HG03025 (cell line): ENCODE data around the gene DCTD.

ENCODE experiments used
- ATAC-seq: cut with Tn5 transposase; IDR thresholded peaks from one replicate; pipeline ENCODE4 v1.9.1; 2021; ENCODE audit warnings: mild to moderate bottlenecking, moderate library complexity; ENCODE audit not compliant: unreplicated experiment, low FRiP score

Gene DCTD

DNA sequence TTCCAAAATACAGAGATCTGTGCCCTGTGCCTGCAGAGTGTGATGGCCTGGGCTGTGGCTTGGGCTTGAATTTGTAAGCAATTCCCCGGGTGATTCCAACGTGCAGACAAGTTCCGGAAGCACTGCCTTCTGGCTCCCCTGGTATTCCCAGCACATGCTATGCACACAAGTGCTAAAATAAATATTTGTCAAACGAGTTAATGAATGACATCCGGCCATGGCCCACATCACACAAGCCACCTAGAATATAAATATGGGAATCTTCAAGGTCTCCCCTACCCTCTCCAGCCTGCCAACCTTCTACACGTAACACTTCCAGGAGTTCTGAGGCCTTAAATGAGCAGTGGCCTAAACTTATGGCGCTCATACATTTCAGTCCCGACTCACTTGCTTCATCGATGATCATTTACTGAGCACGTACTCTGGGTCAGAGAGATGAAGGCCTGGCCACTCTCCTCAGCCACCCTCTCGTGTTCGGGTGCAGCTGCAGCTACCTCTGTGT lies 21.3 kb downstream of the DCTD start:
- ATAC-seq: no peak

DNA sequence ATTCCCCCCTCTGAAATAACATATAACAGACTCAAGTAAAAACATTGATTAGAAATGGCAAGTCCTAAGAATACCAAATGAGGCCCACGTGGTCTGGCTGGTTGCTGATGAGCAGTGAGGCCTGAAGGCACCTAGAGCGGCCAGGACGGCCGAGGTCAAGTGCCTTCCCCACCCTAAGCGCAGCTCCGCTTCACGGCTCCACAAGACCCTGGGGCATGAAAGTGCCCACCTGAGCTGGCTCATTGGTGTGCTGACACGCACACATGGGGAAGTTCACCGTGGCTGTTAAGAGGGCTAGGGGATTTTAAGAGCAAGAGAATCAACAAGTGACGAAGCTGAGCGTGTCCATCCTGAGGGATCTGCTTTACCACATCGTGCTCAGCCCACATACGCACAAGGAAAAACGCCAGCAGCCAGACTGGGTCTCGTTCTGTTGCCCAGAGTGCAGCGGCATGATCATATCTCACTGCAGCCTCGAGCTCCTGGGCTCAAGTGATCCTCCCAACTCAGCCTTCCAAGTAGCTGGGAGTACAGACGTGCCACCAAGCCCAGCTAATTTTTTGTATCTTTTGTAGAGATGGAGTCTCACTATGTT lies 22.4 kb downstream of the DCTD start:
- ATAC-seq: no peak

DNA sequence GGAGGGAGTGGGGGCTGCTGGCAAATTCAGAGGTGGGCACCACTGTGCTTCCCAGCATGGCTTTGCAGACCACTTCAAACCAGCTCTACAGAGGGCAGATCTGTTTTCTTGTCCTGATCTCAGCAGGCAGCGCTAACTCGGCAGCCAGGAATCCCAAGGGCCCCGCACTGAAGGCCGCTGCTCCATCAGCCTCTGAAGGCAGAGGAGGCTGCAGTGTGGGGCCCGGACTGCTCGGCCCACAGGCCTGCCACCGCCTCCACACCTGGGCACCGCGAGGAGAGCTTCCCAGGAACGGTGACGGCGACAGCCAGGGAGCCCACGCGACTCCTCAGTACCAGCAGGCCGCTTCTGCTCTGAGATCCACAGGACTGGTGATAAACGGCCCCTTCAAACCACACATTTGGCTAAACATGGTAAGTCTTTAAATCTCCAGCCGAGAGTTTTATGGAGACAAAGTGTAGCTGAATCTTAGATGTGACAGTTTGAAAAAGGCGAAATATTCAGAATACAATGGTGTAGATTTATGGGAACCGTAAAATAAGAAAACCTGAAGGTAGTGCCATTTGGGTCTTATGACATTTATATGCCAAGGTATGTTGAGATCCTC lies 23.6 kb downstream of the DCTD start:
- no peak for ATAC-seq

DNA sequence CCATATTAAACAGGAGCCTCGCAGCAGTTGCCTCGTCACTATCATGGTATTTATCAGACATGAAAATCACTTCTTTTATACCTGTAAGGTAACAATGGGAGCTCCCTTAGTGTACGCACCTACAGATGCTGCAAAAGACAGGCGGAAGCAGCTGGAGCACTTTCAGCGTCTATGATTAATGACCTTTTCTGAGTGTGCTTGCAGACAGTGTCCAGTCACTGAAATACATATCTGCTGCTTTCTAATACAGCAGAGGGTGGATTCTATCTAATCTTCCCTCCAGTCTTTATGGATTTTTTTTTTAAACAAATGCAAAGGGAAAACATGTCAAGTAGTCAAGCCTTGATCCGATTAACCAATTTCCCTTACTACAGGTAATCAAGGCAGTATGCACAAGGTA lies 24.1 kb downstream of the DCTD start:
- ATAC-seq: no peak

DNA sequence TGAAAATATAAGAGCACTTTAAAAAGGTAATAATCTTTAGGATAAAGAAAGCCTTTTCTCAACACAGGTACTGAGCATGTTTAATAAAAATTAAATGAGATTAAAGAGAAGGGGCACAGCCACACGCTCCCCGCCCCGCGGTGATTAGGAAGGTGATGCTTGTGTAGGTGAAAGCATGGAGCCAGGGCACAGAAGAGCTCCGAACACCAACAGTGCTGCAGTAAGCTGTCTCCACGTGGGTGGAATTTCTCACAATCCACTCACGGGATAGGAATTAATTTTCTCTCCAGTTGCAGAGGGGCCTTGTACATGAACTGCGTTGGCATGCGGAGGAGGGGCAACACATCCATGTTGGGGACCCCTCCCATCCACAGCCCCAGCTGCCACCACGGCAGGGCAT lies 27.0 kb downstream of the DCTD start:
- ATAC-seq: no peak

DNA sequence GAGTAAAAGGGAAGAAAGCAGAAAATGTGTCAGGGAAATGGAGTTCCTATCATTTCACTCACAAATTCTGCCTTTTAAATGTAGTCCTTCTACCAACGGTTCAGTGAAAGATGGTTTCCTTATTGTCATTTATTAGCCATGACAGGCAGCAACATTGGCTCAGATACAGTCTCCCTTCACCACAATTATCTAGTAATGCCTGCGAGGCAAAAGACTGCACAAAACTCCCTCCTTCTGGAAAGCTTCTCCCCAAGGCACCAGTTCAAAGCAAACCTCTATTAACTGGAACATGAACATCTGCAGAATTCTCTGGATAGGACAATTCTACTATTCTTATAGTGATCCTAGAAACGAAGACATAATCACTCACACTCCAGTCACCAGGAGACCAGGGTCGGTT lies 28.3 kb downstream of the DCTD start:
- ATAC-seq: no peak

DNA sequence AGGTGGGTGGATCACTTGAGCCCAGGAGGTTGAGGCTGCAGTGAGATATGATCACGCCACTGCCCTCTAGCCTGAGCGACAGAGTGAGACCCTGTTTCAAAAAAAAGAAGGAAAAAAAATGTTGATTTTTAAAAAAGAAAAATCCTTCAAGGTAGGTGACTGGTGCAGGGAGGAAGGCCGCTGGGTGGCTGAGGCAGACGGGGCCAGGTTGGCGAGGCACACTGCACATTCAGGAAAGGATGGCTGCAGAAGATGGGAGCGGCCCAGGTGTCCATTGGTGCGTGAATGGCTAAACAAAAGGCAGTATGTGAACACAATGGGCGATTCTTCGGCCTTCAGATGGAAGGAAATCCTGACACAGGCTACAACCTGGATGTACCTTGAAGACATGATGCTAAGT lies 30.4 kb downstream of the DCTD start:
- ATAC-seq: no peak

DNA sequence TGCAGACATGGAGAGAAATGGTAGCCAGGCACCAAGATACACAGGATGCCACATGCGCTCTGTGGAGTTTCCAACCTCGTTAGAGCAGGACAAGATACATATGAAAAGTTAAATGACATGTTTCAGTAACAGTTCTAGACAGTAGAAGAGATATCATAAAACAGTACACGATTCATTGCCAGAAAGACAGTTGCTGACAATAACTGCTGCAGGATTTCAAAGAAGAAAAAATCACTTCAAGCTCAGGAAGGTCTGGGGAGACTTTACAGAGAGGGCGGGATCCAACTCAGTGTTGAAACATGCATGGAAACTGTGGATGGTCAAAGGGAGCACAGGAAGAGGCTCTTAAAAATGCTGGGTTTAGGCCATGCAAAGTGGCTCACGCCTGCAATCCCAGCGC lies 31.0 kb downstream of the DCTD start:
- no peak for ATAC-seq

DNA sequence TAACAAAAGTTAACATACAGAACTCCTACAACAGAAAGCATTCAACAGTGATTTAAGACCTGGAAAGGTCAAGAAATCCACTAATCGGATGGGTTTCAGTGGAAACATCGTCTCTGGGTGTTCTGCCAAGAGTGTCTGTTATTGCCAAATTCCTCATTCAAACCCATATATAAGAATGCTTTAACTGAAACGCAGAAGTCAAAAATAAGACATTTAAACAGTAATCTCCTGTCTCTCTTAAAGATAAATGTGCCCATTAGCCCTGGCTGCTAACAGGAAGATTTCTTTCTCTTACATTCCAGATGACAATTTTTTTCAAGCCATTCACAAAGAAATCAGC lies 31.5 kb downstream of the DCTD start:
- no peak for ATAC-seq

DNA sequence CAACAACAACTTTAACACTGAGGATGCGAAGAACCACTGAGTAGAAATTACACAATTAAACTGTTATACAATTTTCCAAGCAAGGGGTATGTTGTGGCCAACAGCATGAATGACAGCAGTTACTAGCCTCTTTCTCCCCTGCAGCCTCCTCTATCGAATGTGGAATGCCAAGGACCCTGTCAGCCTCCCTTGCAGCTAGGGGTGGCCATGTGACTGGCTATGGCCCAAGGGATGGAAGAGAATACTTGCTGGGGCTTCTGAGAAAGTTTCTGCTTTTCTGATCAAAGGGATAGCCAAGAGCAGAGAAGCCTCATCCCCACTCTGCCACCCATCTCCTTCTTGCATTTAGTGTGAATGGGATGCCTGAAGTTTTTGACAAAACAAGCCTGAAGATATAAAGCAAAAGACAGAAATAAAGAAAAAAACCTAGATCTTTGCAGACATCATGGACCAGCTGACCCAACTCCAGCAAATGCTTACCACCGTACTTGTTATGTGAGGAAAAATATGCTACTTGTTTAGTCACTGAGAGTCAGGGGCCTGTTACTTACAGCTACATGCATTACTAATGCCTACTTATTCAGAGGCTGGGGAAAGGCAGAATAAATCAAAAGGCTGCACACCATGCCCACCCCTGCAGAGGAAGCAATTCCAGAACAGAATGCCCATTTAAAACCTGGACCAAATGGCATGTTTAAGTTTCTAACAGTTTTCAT lies 32.0 kb downstream of the DCTD start:
- ATAC-seq: no peak

DNA sequence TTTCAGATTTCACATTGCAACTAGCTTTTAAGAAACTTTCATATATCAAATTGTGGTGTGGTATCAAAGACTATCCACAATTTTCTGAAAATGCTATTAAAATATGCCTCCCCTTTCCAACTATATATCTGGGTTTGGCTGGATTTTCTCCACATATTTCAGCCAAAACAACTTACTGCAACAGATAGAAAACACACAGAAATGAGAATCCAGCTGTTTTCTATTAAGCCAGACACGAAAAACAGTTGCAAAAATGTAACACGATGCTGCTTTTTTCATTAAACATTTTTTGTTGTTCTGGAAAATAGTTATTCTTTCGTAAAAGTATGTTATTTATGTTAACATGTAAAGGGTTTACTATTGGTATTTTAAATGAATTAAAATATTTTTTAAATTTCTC lies 33.1 kb downstream of the DCTD start:
- no peak for ATAC-seq

DNA sequence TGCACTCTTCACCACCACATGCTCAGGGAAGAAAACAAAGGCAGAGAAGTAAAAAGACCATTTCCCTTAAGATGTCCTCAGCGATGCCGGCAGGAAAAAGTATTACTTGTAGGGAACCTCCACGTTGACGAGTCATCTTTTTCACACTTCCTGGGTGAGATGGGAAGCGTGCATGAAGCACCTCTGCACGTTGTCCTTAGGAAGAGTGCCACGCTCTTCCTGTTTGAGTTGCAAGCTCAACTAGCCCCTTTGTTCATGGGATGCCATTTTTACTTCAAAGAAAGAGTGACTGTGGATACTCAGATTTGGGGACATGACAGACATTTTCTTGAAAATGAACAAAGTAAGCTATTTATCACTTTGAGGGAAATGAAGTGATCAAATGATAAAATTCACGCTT lies 33.8 kb downstream of the DCTD start:
- no peak for ATAC-seq

DNA sequence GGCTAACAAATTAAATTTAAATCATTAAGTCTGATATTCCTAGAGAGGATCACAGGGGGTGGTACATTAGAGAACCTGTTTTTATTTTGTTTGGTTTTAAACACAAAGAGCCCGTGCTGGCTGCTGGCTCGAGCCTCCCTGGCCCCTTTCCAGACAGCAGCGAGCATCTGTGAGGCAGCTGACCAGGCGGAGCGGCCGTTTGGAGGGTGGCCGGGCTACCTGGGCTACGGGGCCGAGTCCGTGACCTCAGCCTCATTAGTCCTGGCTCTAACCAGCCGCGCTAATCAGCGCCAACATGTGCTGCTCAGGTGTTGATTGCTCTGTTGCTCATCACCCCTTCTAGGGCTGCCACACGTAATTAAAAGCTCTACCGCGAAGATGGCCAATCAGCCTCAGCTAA lies 35.3 kb downstream of the DCTD start:
- no peak for ATAC-seq

DNA sequence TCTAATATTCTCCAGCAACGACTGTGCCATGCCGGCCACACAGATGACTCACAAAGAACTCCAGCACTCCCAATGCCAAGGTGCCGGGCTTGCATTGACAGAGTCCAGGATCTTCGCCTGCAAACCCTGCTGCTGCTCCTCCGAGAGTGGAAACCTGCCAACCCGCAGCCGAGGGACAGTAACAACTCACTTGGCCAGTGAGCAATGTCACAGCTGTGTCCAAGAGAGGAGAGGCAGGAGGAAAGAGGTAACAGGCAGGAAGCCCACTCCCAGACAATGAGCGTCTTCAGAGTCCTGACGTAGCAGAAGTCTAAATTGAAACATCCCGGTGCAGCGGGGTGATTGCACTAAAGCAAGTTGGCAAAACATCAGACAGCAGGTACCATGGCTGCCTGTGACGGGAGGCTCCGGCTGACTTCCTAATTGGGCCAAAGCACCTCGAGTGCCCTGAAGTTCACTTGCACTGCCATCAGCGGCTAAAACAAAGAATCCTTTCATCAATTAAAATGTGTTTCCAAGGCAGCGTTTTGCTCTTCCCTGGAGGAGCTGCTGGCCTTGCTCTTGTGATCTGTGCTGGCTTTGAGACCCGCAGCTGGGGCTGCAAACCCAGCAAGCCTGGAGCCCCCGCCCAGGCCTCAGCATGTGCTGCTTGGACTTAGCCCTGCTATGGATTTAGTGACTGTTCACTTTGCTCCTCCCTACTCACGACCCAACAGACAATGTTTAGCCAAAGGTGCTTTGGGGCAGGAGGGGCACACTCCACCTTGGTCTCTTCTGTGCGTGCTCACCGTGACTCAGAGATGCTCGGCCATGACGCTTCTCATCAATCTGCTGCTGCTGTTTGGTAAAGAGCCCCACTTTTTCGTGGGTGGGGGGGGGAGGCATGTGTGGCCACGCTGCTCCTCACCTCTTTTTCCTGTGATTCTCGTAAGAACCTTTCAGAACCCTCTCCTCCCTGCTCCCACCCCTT lies 36.5 kb downstream of the DCTD start:
- no peak for ATAC-seq

DNA sequence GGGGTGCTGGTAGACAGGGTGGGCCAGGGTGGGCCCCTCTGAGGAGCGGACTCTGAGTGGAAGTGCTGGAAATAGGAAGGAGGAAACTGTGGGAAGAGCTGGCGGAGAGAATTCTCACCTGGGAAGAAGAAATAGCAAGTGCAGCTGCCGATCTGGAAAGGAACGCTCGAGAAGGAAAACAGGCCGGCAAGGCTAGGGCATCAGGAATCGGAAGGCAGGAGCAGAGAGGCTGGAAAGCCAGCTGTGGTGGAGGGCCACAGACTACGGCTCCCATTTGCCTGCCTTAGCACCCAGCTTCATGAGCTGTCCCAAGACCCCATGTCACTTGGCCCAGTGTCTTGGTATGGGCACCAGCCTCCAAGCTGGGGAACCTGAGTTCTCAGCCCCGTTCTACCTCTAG lies 37.3 kb downstream of the DCTD start:
- no peak for ATAC-seq

DNA sequence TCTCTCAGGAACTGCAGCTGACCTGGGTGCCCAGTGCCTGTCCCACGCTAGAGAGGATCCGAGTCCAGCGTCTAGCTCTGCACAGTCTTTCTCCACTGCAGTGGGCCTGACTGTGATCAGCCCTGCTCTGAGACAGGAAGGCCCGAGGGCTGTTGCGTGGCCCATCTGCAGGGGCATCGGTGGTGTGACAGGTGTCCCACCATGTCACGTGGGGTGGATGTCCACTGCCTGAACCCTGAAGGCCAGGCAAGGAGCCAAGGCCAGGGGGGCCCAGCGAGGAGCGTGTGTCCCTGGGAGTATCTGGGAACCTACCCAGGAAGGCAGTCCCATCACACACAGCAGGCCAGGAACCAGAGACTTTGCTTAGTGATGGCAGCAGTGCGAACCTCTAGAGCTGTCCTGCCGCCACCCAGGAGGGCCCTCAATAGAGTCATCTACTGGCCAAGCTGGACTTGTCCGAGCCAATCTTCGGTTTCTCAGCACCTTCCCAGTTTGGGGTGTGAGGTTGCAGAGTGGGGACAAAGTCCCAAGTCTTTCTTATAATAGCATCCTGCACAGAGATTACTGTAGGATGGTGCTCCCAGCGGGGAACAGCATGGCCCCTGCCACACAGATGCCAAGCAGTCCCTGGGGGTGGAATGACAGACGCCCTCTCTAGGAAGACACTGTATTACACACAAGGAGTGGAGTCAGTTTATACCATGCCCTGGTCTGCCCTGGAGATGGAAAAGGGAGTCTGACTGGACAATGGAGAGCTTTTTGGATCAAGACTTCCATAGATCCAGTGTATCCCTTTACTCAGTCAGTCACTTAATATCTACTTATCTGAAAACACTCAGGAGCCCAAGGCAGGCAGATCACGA lies 38.3 kb downstream of the DCTD start:
- ATAC-seq: no peak

DNA sequence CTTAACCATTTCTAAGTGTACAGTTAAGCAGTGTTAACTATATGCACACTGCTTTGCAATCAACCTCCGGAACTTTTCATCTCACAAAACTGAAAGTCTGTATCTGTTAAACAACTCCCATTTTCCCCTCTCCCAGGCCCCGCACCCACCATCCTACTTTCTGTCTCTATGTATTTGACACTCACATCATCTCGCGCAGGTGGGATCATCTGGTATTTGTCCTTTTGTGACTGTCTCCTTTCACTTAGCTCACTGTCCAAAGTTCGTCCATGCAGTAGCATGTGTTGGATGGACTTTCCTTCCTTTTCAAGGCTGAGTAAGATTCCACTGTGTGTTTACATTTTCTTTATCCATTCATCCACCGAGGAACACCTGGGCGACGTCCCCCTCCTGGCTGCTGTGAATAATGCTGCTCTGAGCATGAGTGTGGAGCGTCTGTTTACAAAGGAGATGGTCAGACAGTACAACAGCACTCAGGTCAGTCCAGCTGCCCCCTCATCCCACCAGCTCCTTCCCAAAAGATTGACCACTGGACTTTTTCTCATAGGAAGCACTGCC lies 39.8 kb downstream of the DCTD start:
- ATAC-seq: no peak

DNA sequence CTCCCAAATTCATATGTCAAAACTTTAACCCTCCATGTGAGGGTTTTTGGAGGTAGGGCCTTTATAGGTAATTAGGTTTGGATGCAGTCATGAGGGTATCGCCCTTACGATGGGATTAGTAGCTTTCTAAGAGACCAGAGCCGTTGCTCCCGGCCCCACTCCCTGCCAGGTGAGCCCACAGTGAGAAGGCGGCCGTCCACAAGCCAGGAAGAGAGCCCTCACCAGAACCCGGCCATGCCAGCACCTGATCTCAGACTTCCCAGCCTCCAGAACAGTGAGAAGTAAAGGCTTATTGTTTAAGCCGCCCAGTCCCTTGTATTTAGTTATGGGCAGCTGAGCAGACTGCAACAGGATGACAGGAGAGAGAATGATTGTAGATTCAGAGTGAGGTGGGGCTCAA lies 40.8 kb downstream of the DCTD start:
- ATAC-seq: no peak

DNA sequence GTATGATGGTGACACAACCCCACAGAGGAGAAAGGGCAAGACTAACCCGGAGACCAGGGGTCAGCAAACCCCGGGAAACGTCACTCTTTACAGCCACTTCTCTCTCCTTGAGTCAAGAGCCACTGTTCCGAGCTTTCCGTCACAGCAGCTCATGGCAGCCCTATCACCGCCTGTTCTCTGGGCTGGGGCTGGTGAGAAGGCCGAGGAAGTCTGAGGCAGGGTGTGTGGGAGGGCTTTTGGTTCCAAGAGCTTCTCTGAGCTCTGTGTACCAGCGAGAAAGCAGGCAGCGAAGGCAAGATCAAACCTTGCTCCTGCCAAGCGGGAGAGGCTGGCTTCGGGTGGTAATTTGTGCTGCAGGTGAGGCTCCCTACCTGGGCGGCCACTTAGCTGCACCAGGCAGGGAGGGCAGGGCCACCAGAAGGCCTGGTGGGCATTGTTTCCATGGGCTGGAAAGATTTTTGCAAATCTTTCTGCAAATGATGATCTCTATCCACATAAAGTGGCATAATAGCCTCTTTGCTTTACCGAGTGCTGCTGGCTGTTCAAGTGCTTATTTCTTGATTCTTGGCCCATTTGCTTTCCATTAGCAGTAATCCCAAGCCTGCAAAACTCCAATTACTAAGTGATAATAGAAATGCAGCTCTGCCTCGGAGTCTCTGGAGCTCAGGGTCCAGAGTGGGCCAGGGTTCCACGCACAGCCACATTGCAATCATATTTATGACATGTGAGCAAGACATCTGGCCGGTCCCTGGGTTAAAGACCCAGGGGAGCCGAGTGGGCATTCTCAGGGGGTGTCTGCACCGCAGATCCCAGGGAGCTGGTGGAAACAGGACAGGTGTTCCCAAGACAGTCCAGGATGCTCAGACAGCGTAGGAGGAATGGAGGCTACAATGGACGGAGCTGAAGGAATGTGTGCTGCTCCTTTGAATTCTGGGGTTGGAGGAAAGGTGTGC lies 41.5 kb downstream of the DCTD start:
- ATAC-seq: no peak
